ENCODE data around the gene MORN1.
A peak's percentile ranks its signal among the peaks of the same experiment; 100 is the strongest.
"Not testable (repeated sequence)": the region's sequence is repeated elsewhere in the genome, so short reads cannot be mapped to it uniquely, and the experiment has no call there.

Gene MORN1

GRCh38 chr1:2335721-2336455 is 55.5 kb downstream of the MORN1 start:
- no peaks in the 10 kb centered on the region for H3K27me3 ChIP-seq (ENCODE audit: control insufficient read depth in 1 of 2, insufficient read depth in 2 of 2, low read length in 2 of 2)
- H3K4me1 ChIP-seq (ENCODE audit: insufficient read depth, low read length), result peaks cover 7% of the 10 kb centered on the region
- H3K27ac ChIP-seq (ENCODE audit: low read depth, low read length), result no peak overlapping the region
- no peak overlapping the region for H3K9ac ChIP-seq (ENCODE audit: low read length)
- H3K4me3 ChIP-seq (ENCODE audit: low read depth in 1 of 2, low read length in 2 of 2), result no peak overlapping the region
- no peaks in the 10 kb centered on the region for H3K36me3 ChIP-seq (ENCODE audit: insufficient read depth, low read length)
- no peaks in the 10 kb centered on the region for H3K9me3 ChIP-seq (ENCODE audit: low read length)

GRCh38 chr1:2334883-2335534 is 56.3 kb downstream of the MORN1 start:
- Histone ChIP-seq H3K27me3 (ENCODE audit: control insufficient read depth in 1 of 2, insufficient read depth in 2 of 2, low read length in 2 of 2) (no peaks in the 10 kb centered on the region), H3K9ac (ENCODE audit: low read length) (no peak overlapping the region), H3K27ac (ENCODE audit: low read depth, low read length) (no peak overlapping the region), H3K9me3 (ENCODE audit: low read length) (no peaks in the 10 kb centered on the region), H3K4me1 (ENCODE audit: insufficient read depth, low read length) (peaks cover 16% of the 10 kb centered on the region), H3K36me3 (ENCODE audit: insufficient read depth, low read length) (no peaks in the 10 kb centered on the region), H3K4me3 (ENCODE audit: low read depth in 1 of 2, low read length in 2 of 2) (no peak overlapping the region)

- Histone ChIP-seq H3K27me3 (ENCODE audit: control insufficient read depth in 1 of 2, insufficient read depth in 2 of 2, low read length in 2 of 2) (no peaks in the 10 kb centered on the region), H3K9me3 (ENCODE audit: low read length) (no peaks in the 10 kb centered on the region), H3K27ac (ENCODE audit: low read depth, low read length) (no peak overlapping the region), H3K4me1 (ENCODE audit: insufficient read depth, low read length) (peaks cover 20% of the 10 kb centered on the region), H3K36me3 (ENCODE audit: insufficient read depth, low read length) (no peaks in the 10 kb centered on the region), H3K4me3 (ENCODE audit: low read depth in 1 of 2, low read length in 2 of 2) (no peak overlapping the region), H3K9ac (ENCODE audit: low read length) (no peak overlapping the region)
Measured at GRCh38 chr1:2334366-2334765, 57.0 kb downstream of the MORN1 start.

- H3K4me3 ChIP-seq (ENCODE audit: low read depth in 1 of 2, low read length in 2 of 2); H3K36me3 ChIP-seq (ENCODE audit: insufficient read depth, low read length); H3K9me3 ChIP-seq (ENCODE audit: low read length); H3K27me3 ChIP-seq (ENCODE audit: control insufficient read depth in 1 of 2, insufficient read depth in 2 of 2, low read length in 2 of 2); H3K9ac ChIP-seq (ENCODE audit: low read length): not testable (repeated sequence)
- Histone ChIP-seq H3K4me1 (ENCODE audit: insufficient read depth, low read length) (peaks cover 20% of the 10 kb centered on the region), H3K27ac (ENCODE audit: low read depth, low read length) (peak overlapping the region; percentile 56)
Measured at GRCh38 chr1:2331580-2331979, 59.8 kb downstream of the MORN1 start.

- Histone ChIP-seq H3K4me3 (ENCODE audit: low read depth in 1 of 2, low read length in 2 of 2) (peak overlapping the region in 1 of 2 donors; percentile 18), H3K27me3 (ENCODE audit: control insufficient read depth in 1 of 2, insufficient read depth in 2 of 2, low read length in 2 of 2) (no peaks in the 10 kb centered on the region), H3K9me3 (ENCODE audit: low read length) (no peaks in the 10 kb centered on the region), H3K27ac (ENCODE audit: low read depth, low read length) (peak overlapping the region; percentile 56), H3K36me3 (ENCODE audit: insufficient read depth, low read length) (no peaks in the 10 kb centered on the region), H3K4me1 (ENCODE audit: insufficient read depth, low read length) (peaks cover 20% of the 10 kb centered on the region), H3K9ac (ENCODE audit: low read length) (no peak overlapping the region)
Measured at GRCh38 chr1:2331200-2331544, 60.2 kb downstream of the MORN1 start.

- Histone ChIP-seq H3K4me1 (ENCODE audit: insufficient read depth, low read length) (peaks cover 20% of the 10 kb centered on the region), H3K27ac (ENCODE audit: low read depth, low read length) (peak overlapping the region; percentile 56), H3K9me3 (ENCODE audit: low read length) (no peaks in the 10 kb centered on the region), H3K4me3 (ENCODE audit: low read depth in 1 of 2, low read length in 2 of 2) (peak overlapping the region in 1 of 2 donors; percentile 18), H3K36me3 (ENCODE audit: insufficient read depth, low read length) (no peaks in the 10 kb centered on the region), H3K9ac (ENCODE audit: low read length) (no peak overlapping the region), H3K27me3 (ENCODE audit: control insufficient read depth in 1 of 2, insufficient read depth in 2 of 2, low read length in 2 of 2) (no peaks in the 10 kb centered on the region)
Measured at GRCh38 chr1:2330519-2331199, 60.7 kb downstream of the MORN1 start.

- Histone ChIP-seq H3K9me3 (ENCODE audit: low read length) (no peaks in the 10 kb centered on the region), H3K4me1 (ENCODE audit: insufficient read depth, low read length) (peaks cover 20% of the 10 kb centered on the region), H3K4me3 (ENCODE audit: low read depth in 1 of 2, low read length in 2 of 2) (no peak overlapping the region), H3K27me3 (ENCODE audit: control insufficient read depth in 1 of 2, insufficient read depth in 2 of 2, low read length in 2 of 2) (no peaks in the 10 kb centered on the region), H3K36me3 (ENCODE audit: insufficient read depth, low read length) (no peaks in the 10 kb centered on the region), H3K27ac (ENCODE audit: low read depth, low read length) (peak overlapping the region; percentile 8), H3K9ac (ENCODE audit: low read length) (no peak overlapping the region)
Measured at GRCh38 chr1:2330035-2330434, 61.3 kb downstream of the MORN1 start.

- H3K9ac ChIP-seq (ENCODE audit: low read length), result no peak overlapping the region
- no peaks in the 10 kb centered on the region for H3K27me3 ChIP-seq (ENCODE audit: control insufficient read depth in 1 of 2, insufficient read depth in 2 of 2, low read length in 2 of 2)
- peaks cover 20% of the 10 kb centered on the region for H3K4me1 ChIP-seq (ENCODE audit: insufficient read depth, low read length)
- no peak overlapping the region for H3K4me3 ChIP-seq (ENCODE audit: low read depth in 1 of 2, low read length in 2 of 2)
- no peaks in the 10 kb centered on the region for H3K36me3 ChIP-seq (ENCODE audit: insufficient read depth, low read length)
- no peak overlapping the region for H3K27ac ChIP-seq (ENCODE audit: low read depth, low read length)
- H3K9me3 ChIP-seq (ENCODE audit: low read length), result no peaks in the 10 kb centered on the region
Measured at GRCh38 chr1:2328676-2329455, 62.5 kb downstream of the MORN1 start.

GRCh38 chr1:2327841-2328240 is 63.5 kb downstream of the MORN1 start:
- H3K36me3 ChIP-seq (ENCODE audit: insufficient read depth, low read length), result no peaks in the 10 kb centered on the region
- H3K9ac ChIP-seq (ENCODE audit: low read length), result no peak overlapping the region
- no peaks in the 10 kb centered on the region for H3K9me3 ChIP-seq (ENCODE audit: low read length)
- no peaks in the 10 kb centered on the region for H3K27me3 ChIP-seq (ENCODE audit: control insufficient read depth in 1 of 2, insufficient read depth in 2 of 2, low read length in 2 of 2)
- no peak overlapping the region for H3K27ac ChIP-seq (ENCODE audit: low read depth, low read length)
- H3K4me3 ChIP-seq (ENCODE audit: low read depth in 1 of 2, low read length in 2 of 2), result no peak overlapping the region
- H3K4me1 ChIP-seq (ENCODE audit: insufficient read depth, low read length), result peaks cover 24% of the 10 kb centered on the region

- H3K36me3 ChIP-seq (ENCODE audit: insufficient read depth, low read length); H3K4me3 ChIP-seq (ENCODE audit: low read depth in 1 of 2, low read length in 2 of 2); H3K9ac ChIP-seq (ENCODE audit: low read length); H3K27me3 ChIP-seq (ENCODE audit: control insufficient read depth in 1 of 2, insufficient read depth in 2 of 2, low read length in 2 of 2); H3K9me3 ChIP-seq (ENCODE audit: low read length); H3K27ac ChIP-seq (ENCODE audit: low read depth, low read length): not testable (repeated sequence)
- H3K4me1 ChIP-seq (ENCODE audit: insufficient read depth, low read length), result peaks cover 31% of the 10 kb centered on the region
Measured at GRCh38 chr1:2327162-2327561, 64.2 kb downstream of the MORN1 start.

GRCh38 chr1:2326524-2326923 is 64.8 kb downstream of the MORN1 start:
- Histone ChIP-seq H3K27me3 (ENCODE audit: control insufficient read depth in 1 of 2, insufficient read depth in 2 of 2, low read length in 2 of 2) (no peaks in the 10 kb centered on the region), H3K9ac (ENCODE audit: low read length) (no peak overlapping the region), H3K4me3 (ENCODE audit: low read depth in 1 of 2, low read length in 2 of 2) (no peak overlapping the region), H3K27ac (ENCODE audit: low read depth, low read length) (no peak overlapping the region), H3K4me1 (ENCODE audit: insufficient read depth, low read length) (peaks cover 37% of the 10 kb centered on the region), H3K36me3 (ENCODE audit: insufficient read depth, low read length) (no peaks in the 10 kb centered on the region), H3K9me3 (ENCODE audit: low read length) (no peaks in the 10 kb centered on the region)
